Measurements from ENCODE around the gene SRXN1.

- TF ChIP-seq POLR2A (IDR thresholded peaks at IDR 0.05; ENCODE audit: low read length): no peak
- TF ChIP-seq GATA1 (IDR thresholded peaks at IDR 0.05; ENCODE audit: low read depth, low read length): no peak
Measured at GRCh38 chr20:597560-597959, 55.4 kb downstream of the SRXN1 start.

Data from erythroblast (primary cell).